NB4 (cell line): ENCODE results near the gene PIBF1.
A peak's percentile ranks its signal among the peaks of the same experiment; 100 is the strongest.
"Not testable (repeated sequence)": the region's sequence is repeated elsewhere in the genome, so short reads cannot be mapped to it uniquely, and the experiment has no call there.

Experiments
- DNase-seq: peaks from one replicate; pipeline ENCODE4 v3.0.0; 2010; ENCODE audit warnings: low read depth
- H3K4me3 ChIP-seq: one replicate; pipeline ENCODE4 v1.5.1; 2011; ENCODE audit warnings: mild to moderate bottlenecking, low read depth, low read length, moderate library complexity
- CTCF ChIP-seq: IDR thresholded peaks from one replicate; pipeline ENCODE4 v1.5.1; 2012; ENCODE audit warnings: low read depth, low read length
- MAX ChIP-seq: IDR thresholded peaks from 2 replicates; pipeline ENCODE4 v1.6.1; 2011; ENCODE audit warnings: low read depth, low read length
- MYC ChIP-seq: IDR thresholded peaks from 2 replicates; pipeline ENCODE4 v1.6.1; 2011; ENCODE audit warnings: low read depth, low read length
- POLR2A ChIP-seq: IDR thresholded peaks from 2 replicates; pipeline ENCODE4 v1.6.1; 2011; ENCODE audit warnings: mild to moderate bottlenecking; ENCODE audit not compliant: insufficient read length; ENCODE audit errors: extremely low read depth

The PIBF1 gene

GRCh38 chr13:72788831-72789230 is 6.9 kb downstream of the PIBF1 start:
- no peak for DNase-seq
- H3K4me3 ChIP-seq = no peak overlapping the region
- no peak for TF ChIP-seq MYC
- TF ChIP-seq POLR2A = no peak
- TF ChIP-seq MAX = no peak
- no peak for TF ChIP-seq CTCF

- no peak for TF ChIP-seq MAX
- TF ChIP-seq CTCF = no peak
- TF ChIP-seq POLR2A = no peak
- TF ChIP-seq MYC = no peak
- no peak for DNase-seq
- H3K4me3 ChIP-seq = no peak overlapping the region
These were observed 10.7 kb downstream of the PIBF1 start for GRCh38 chr13:72792640-72793039.

- H3K4me3 ChIP-seq = no peak overlapping the region
- TF ChIP-seq CTCF = no peak
- no peak for TF ChIP-seq MAX
- no peak for TF ChIP-seq POLR2A
- TF ChIP-seq MYC = no peak
- no peak for DNase-seq
These were observed 16.9 kb downstream of the PIBF1 start for GRCh38 chr13:72798817-72799216.

GRCh38 chr13:72804301-72804700 is 22.4 kb downstream of the PIBF1 start:
- no peak overlapping the region for H3K4me3 ChIP-seq
- TF ChIP-seq CTCF (no peak), POLR2A (no peak), MAX (no peak), MYC (no peak)
- DNase-seq = no peak

GRCh38 chr13:72805676-72806346 is 23.9 kb downstream of the PIBF1 start:
- no peak for TF ChIP-seq MYC
- TF ChIP-seq POLR2A = no peak
- TF ChIP-seq MAX = no peak
- no peak for TF ChIP-seq CTCF
- peak; percentile 83 for DNase-seq
- H3K4me3 ChIP-seq = no peak overlapping the region

- not testable (repeated sequence) for DNase-seq
These were observed 24.6 kb downstream of the PIBF1 start for GRCh38 chr13:72806514-72806913.

More at GRCh38 chr13:72806514-72806913, 24.6 kb downstream of the PIBF1 start:
- not testable (repeated sequence) for H3K4me3 ChIP-seq
